Stimulated activated CD8-positive, alpha-beta memory T cell treated with anti-CD3 and anti-CD28 coated beads, Interleukin-7, amount 100 ng/mL, for 48 hours (primary cell): Measurements from ENCODE around the gene MED10.
"Not testable (repeated sequence)": the region's sequence is repeated elsewhere in the genome, so short reads cannot be mapped to it uniquely, and the experiment has no call there.

Experiments
- DNase-seq, 2 donors: peaks; one replicate each; pipeline ENCODE4 v3.0.0-alpha.2; 2020; ENCODE audit warnings: low read depth in 1 of 2; ENCODE audit errors: extremely low read depth in 1 of 2

The MED10 gene

DNA sequence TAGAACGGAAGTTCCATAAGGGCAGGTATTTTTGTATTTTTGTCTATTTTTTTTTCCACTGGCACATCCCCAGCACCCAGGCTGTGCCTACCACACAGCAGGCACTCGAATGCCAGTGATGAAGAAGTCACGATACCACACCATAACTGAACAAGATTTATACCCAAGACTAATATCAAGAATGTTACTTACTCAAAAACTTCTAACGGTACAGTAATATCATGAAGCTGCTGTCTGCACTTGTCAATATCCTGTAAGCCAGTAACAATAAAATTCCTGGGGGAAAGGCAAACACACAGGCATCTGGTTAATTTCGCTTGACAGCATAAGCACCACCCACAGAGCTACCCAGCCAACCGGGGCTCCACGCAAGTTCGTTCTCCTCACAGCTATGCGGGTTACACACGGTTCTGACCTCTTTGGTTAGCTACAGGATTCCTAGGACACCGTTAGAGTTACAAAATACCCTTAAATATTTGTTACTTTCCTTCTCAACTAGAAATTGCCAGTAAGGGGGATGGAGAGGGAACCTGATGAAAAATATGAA lies 1.3 kb downstream of the MED10 start:
- no peak for DNase-seq

GRCh38 chr5:6373081-6373846 lies 5.1 kb downstream of the MED10 start:
- no peak for DNase-seq

GRCh38 chr5:6372251-6373080 lies 5.9 kb downstream of the MED10 start:
- DNase-seq, result no peak

DNA sequence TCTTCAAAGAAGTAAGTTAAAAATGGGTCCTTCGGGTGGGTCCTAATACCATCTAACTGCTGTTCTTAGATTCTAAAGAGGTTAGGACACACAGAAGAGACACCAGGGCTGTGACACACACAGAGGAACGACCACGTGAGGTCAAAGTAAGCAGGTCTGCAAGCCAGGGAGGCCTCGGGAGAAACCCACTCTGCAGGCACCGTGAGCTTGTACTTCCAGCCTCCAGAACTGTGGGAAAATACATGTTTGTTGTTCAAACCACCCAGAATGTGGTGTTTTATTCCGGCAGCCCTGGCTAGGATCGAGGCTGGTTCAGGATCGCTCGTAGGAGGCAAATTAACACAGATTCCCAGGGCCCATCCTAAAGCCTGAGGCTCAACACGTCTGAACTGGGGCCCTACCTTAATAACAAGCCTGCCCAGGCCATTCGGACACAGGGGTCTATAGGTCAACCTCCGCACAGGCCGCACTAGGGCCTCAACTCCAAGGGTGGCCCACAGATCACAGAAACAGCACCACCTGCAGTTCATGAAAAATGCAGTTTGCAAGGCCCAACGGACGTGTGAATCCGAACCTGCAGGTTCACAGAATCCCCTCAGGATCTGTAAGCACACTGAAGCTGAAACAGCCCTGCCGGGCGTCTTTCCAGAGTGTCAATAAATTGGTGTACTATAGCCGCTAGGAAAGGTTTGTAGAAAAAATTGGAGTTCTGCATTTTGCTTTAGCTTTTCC lies 7.1 kb downstream of the MED10 start:
- DNase-seq, result no peak

- DNase-seq, result no peak
Measured at GRCh38 chr5:6370580-6370979, 7.8 kb downstream of the MED10 start.

- DNase-seq, result no peak
Measured at GRCh38 chr5:6365977-6366590, 12.3 kb downstream of the MED10 start.

DNA sequence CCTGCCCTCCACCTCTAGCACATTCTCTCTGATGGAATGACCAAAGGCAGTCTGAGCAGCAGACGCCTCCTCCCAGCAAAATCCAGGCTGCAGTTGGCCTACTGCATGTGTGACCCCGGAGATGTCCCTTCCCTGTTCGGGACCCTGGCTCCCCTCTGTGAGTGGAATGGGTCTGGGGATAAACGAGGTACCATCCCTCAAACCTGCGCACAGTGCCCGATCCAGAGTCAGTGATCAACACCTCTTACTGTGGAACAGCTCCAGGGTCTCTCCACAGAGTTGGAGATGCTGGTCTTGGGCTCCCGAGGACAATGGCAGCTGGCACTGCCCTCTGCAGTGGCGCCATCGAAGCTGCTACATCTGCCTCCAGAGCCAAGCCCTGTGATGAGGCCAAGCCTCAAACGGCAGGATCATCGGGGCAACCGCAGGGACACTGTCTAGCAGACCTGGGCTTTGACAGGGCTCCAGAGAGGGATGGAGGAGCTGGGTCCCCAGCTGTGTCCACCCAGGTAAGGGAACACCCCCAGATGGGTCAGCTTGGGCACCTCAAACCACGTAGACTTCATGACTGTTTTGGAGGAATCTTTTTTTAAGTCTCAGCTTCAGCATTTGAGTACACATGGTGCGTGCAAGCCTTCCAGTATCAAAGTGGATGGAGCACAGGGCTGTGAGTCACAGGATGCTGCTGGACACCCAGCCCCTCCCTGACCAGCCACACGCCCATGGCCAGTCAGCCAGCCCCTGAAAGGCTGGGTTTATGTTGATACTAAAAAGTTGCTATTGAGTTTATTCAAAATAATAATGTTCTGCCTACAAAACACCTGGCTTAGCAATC lies 13.0 kb downstream of the MED10 start:
- DNase-seq, result no peak

DNA sequence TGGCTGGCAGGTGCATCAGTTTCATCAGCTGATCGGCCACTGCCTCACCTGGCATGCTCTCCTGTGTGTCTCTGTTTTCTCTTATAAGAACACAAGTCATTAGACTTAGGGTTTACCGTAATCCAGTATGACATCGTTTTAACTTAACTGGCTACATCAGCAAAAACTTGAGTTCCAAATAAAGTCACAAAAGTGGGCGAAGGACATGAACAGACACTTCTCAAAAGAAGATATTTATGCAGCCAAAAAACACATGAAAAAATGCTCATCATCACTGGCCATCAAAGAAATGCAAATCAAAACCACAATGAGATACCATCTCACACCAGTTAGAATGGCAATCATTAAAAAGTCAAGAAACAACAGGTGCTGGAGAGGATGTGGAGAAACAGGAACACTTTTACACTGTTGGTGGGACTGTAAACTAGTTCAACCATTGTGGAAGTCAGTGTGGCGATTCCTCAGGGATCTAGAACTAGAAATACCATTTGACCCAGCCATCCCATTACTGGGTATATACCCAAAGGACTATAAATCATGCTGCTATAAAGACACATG lies 14.8 kb downstream of the MED10 start:
- DNase-seq, result not testable (repeated sequence)

GRCh38 chr5:6362846-6363245 lies 15.5 kb downstream of the MED10 start:
- no peak for DNase-seq

DNA sequence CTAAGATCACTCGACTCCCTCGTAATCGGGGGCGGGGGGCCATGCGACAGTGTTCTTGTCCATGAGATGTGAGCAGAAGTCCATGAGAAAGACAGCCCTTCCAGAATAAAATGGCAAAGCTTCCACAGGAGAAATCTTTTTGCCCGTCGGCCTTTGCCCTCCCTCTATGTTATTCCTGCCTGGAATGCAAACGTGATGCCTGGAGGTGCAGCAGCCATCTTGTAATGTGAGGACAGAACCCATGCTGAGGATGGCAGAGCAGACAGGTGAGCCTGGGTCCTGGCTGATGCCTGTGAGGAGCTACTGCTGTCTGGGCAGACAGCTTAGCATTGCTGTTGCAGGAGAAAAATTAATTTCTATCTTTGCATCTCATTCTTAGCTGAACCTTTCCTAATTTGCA lies 17.2 kb downstream of the MED10 start:
- DNase-seq, result no peak

GRCh38 chr5:6360323-6361072 lies 17.8 kb downstream of the MED10 start:
- no peak for DNase-seq

GRCh38 chr5:6359555-6360322 lies 18.6 kb downstream of the MED10 start:
- no peak for DNase-seq

- DNase-seq, result no peak
Measured at GRCh38 chr5:6358434-6358820, 19.9 kb downstream of the MED10 start.

DNA sequence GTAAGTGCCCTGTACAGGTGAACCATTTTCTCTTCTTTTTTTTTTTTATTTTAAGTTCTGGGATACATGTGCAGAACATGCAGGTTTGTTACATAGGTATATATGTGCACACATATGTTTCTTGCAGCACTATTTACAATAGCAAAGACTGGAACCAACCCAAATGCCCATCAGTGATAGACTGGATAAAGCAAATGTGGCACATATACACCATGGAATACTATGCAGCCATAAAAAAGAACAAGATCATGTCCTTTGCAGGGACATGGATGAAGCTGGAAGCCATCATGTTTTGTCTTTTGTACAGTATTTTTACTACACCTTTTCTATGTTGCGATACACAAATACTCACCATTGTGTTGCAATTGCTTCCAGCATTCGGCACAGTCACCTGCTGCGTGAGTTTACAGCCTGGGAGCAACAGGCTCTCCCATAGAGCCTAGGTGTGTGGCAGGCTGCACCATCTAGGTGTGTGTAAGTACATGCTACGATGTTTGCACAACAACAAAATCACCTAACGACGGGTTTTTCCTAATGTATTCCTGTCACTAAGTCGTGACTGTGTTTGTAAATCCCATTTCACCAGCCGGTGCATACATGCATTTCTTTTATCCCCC lies 20.4 kb downstream of the MED10 start:
- DNase-seq, result not testable (repeated sequence)

DNA sequence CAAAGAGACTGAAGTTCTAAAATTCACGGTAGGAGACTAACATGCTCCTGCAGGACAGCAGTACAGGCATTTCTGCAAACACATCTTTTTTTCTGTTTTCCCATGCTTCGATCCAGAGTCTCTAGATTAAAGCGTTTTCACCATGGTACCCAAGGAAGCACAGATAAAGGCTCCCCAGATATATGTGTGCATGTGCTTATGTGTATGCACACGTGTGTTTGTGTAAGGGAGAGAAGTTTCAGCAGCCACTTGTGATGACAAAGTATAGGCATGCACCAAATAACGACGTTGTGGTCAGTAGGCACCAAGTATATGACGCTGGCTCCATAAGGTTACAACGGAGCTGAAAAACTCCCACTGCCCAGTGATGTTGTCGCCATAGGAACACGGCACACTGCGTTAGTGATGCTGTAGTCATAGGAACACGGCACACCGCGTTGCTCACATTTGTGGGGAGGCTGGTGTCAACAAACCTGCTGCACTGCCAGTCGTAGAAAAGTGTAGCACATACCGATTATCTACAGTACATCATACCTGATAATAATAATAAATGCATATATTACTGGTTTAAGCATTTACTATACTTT lies 21.7 kb downstream of the MED10 start:
- DNase-seq, result no peak

DNA sequence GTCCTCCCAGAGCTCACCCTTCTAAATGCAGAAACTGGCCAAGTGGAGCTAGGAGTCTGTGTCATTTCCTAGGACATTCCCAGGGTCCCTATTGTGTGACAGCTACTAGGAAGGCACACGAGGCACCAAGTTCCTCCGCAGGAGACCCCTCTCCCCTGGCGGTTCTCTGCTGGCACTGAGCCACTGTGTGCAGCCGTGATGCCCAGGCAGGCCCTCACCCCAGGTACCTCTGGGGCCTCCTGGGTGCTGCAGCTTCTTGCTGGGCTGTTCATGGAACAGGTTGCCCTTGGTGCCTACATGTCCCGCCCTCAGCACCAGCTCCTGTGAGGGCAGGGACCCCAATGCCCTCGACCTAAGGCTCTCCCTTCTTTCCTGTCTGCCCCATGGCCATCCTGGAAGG lies 23.1 kb downstream of the MED10 start:
- no peak for DNase-seq

GRCh38 chr5:6354848-6355247 lies 23.5 kb downstream of the MED10 start:
- DNase-seq, result no peak
